ENCODE measurements around the gene TMEM120B. TPM values are rescaled to one million over a fixed set of nuclear protein-coding genes. Genes with fewer than 3 reads are reported as not detected.
A peak's percentile ranks its signal among the peaks of the same experiment; 100 is the strongest.

Gene TMEM120B
- total and polyA plus RNA-seq, 2 of the 13 experiments (the other 11 are each of a cell fraction or from before 2014, with no cell fraction given), result 7.1 to 12.9 TPM

DNA sequence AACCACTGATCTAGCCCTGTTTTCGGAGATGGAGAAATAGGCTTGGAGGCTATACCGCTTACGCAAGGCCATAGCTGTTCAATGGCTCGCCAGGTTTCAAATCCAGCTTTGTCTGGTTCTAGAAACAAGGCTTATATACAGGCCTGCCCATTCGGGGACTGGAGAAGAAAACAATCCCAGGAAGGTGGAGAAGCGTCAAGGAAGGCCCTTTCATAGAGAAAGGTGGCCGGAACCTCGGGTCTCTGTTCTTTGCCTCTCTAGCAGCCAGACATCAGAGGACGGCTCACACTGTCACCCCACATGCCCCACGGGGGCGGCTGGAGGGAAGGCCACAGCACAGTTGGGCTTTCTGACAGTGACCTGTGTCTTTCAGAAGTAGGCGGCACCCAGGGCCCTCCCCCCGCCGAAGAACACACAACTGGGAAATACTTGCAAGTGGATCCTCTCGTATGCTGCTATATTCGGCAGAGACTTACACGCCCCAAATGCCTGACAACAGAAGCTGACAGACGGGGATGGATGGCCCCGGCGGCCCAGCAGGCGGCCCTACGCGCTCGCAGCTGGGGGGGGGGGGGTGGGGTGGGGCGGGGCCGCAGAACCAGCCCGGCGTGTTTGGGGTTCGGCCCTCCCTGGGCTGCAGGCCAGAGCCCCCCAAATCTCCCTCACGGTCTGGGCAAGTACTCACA is 86.7 kb downstream of the TMEM120B start (continued):
- TF ChIP-seq, protein P1, sequence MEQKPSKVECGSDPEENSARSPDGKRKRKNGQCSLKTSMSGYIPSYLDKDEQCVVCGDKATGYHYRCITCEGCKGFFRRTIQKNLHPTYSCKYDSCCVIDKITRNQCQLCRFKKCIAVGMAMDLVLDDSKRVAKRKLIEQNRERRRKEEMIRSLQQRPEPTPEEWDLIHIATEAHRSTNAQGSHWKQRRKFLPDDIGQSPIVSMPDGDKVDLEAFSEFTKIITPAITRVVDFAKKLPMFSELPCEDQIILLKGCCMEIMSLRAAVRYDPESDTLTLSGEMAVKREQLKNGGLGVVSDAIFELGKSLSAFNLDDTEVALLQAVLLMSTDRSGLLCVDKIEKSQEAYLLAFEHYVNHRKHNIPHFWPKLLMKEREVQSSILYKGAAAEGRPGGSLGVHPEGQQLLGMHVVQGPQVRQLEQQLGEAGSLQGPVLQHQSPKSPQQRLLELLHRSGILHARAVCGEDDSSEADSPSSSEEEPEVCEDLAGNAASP (CRISPR knock-in tag; IDR thresholded peaks at IDR 0.05; ENCODE audit: borderline replicate concordance), result peak; percentile 62; the same call in 1 of the 2 replicates
- TF ChIP-seq, protein P2, sequence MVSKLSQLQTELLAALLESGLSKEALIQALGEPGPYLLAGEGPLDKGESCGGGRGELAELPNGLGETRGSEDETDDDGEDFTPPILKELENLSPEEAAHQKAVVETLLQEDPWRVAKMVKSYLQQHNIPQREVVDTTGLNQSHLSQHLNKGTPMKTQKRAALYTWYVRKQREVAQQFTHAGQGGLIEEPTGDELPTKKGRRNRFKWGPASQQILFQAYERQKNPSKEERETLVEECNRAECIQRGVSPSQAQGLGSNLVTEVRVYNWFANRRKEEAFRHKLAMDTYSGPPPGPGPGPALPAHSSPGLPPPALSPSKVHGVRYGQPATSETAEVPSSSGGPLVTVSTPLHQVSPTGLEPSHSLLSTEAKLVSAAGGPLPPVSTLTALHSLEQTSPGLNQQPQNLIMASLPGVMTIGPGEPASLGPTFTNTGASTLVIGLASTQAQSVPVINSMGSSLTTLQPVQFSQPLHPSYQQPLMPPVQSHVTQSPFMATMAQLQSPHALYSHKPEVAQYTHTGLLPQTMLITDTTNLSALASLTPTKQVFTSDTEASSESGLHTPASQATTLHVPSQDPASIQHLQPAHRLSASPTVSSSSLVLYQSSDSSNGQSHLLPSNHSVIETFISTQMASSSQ (IDR thresholded peaks at IDR 0.05; ENCODE audit: low read depth), result no peak
- TF ChIP-seq, protein P2 (CRISPR knock-in tag; IDR thresholded peaks at IDR 0.05; ENCODE audit: borderline replicate concordance), result no peak
- TF ChIP-seq, protein P3, sequence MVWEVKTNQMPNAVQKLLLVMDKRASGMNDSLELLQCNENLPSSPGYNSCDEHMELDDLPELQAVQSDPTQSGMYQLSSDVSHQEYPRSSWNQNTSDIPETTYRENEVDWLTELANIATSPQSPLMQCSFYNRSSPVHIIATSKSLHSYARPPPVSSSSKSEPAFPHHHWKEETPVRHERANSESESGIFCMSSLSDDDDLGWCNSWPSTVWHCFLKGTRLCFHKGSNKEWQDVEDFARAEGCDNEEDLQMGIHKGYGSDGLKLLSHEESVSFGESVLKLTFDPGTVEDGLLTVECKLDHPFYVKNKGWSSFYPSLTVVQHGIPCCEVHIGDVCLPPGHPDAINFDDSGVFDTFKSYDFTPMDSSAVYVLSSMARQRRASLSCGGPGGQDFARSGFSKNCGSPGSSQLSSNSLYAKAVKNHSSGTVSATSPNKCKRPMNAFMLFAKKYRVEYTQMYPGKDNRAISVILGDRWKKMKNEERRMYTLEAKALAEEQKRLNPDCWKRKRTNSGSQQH (CRISPR knock-in tag; IDR thresholded peaks at IDR 0.05; ENCODE audit: low read depth), result peak; percentile 11; the same call in 1 of the 2 replicates
- TF ChIP-seq, protein P4, sequence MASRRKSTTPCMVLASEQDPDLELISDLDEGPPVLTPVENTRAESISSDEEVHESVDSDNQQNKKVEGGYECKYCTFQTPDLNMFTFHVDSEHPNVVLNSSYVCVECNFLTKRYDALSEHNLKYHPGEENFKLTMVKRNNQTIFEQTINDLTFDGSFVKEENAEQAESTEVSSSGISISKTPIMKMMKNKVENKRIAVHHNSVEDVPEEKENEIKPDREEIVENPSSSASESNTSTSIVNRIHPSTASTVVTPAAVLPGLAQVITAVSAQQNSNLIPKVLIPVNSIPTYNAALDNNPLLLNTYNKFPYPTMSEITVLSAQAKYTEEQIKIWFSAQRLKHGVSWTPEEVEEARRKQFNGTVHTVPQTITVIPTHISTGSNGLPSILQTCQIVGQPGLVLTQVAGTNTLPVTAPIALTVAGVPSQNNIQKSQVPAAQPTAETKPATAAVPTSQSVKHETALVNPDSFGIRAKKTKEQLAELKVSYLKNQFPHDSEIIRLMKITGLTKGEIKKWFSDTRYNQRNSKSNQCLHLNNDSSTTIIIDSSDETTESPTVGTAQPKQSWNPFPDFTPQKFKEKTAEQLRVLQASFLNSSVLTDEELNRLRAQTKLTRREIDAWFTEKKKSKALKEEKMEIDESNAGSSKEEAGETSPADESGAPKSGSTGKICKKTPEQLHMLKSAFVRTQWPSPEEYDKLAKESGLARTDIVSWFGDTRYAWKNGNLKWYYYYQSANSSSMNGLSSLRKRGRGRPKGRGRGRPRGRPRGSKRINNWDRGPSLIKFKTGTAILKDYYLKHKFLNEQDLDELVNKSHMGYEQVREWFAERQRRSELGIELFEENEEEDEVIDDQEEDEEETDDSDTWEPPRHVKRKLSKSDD (CRISPR knock-in tag; IDR thresholded peaks at IDR 0.05; ENCODE audit: low read depth), result no peak
- TF ChIP-seq NRL (CRISPR knock-in tag; IDR thresholded peaks at IDR 0.05; ENCODE audit: borderline replicate concordance) (no peak), ZMYM4 (CRISPR knock-in tag; IDR thresholded peaks at IDR 0.05) (0 out of 2 replicates have a peak, but pooled peaks have one; percentile 2), ZNF776 (CRISPR knock-in tag; IDR thresholded peaks at IDR 0.05) (no peak)
- TF ChIP-seq, protein P5, sequence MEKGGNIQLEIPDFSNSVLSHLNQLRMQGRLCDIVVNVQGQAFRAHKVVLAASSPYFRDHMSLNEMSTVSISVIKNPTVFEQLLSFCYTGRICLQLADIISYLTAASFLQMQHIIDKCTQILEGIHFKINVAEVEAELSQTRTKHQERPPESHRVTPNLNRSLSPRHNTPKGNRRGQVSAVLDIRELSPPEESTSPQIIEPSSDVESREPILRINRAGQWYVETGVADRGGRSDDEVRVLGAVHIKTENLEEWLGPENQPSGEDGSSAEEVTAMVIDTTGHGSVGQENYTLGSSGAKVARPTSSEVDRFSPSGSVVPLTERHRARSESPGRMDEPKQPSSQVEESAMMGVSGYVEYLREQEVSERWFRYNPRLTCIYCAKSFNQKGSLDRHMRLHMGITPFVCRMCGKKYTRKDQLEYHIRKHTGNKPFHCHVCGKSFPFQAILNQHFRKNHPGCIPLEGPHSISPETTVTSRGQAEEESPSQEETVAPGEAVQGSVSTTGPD (CRISPR knock-in tag; IDR thresholded peaks at IDR 0.05), result no peak
- TF ChIP-seq, protein P6, sequence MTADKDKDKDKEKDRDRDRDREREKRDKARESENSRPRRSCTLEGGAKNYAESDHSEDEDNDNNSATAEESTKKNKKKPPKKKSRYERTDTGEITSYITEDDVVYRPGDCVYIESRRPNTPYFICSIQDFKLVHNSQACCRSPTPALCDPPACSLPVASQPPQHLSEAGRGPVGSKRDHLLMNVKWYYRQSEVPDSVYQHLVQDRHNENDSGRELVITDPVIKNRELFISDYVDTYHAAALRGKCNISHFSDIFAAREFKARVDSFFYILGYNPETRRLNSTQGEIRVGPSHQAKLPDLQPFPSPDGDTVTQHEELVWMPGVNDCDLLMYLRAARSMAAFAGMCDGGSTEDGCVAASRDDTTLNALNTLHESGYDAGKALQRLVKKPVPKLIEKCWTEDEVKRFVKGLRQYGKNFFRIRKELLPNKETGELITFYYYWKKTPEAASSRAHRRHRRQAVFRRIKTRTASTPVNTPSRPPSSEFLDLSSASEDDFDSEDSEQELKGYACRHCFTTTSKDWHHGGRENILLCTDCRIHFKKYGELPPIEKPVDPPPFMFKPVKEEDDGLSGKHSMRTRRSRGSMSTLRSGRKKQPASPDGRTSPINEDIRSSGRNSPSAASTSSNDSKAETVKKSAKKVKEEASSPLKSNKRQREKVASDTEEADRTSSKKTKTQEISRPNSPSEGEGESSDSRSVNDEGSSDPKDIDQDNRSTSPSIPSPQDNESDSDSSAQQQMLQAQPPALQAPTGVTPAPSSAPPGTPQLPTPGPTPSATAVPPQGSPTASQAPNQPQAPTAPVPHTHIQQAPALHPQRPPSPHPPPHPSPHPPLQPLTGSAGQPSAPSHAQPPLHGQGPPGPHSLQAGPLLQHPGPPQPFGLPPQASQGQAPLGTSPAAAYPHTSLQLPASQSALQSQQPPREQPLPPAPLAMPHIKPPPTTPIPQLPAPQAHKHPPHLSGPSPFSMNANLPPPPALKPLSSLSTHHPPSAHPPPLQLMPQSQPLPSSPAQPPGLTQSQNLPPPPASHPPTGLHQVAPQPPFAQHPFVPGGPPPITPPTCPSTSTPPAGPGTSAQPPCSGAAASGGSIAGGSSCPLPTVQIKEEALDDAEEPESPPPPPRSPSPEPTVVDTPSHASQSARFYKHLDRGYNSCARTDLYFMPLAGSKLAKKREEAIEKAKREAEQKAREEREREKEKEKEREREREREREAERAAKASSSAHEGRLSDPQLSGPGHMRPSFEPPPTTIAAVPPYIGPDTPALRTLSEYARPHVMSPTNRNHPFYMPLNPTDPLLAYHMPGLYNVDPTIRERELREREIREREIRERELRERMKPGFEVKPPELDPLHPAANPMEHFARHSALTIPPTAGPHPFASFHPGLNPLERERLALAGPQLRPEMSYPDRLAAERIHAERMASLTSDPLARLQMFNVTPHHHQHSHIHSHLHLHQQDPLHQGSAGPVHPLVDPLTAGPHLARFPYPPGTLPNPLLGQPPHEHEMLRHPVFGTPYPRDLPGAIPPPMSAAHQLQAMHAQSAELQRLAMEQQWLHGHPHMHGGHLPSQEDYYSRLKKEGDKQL (CRISPR knock-in tag; IDR thresholded peaks at IDR 0.05; ENCODE audit: low read depth), result 0 out of 2 replicates have a peak, but pooled peaks have one; percentile 5
